ENCODE results near the gene WDR75. TPM values are rescaled to one million over a fixed set of nuclear protein-coding genes. Genes with fewer than 3 reads are reported as not detected.

Gene WDR75
- polyA plus RNA-seq, 1 experiment = 30.7 TPM

- CTCF ChIA-PET = interaction anchor here (0.7 kb wide), 1 partner anchor 109 kb away, joined by 3 read pairs; no protein-coding TSS in a partner anchor
- no peak for DNase-seq (ENCODE audit: low read depth)
- Histone ChIP-seq H3K4me3 (ENCODE audit: low read depth, low read length) (no peak overlapping the region), H3K36me3 (ENCODE audit: control insufficient read depth, insufficient read depth, low read length) (no peaks in the 10 kb centered on the region), H3K27me3 (ENCODE audit: control insufficient read depth, insufficient read depth, low read length) (no peaks in the 10 kb centered on the region)
- no peak for TF ChIP-seq CTCF (IDR thresholded peaks at IDR 0.05; ENCODE audit: insufficient read depth, low read depth, low read length)
- POLR2A ChIA-PET = no interaction called here
These were observed 42.3 kb downstream of the WDR75 start for GRCh38 chr2:189483571-189483970.

GRCh38 chr2:189483980-189484740, 42.9 kb downstream of the WDR75 start:
- no peak overlapping the region for H3K4me3 ChIP-seq (ENCODE audit: low read depth, low read length)
- H3K36me3 ChIP-seq (ENCODE audit: control insufficient read depth, insufficient read depth, low read length) = no peaks in the 10 kb centered on the region
- ChIA-PET POLR2A (no interaction called here), CTCF (interaction anchor here (0.7 to 1.7 kb wide), 3 partner anchors 17 to 108 kb away, joined by 3 read pairs; no protein-coding TSS in a partner anchor)
- no peak for TF ChIP-seq CTCF (IDR thresholded peaks at IDR 0.05; ENCODE audit: insufficient read depth, low read depth, low read length)
- DNase-seq (ENCODE audit: low read depth) = no peak
- H3K27me3 ChIP-seq (ENCODE audit: control insufficient read depth, insufficient read depth, low read length) = no peaks in the 10 kb centered on the region

- ChIA-PET POLR2A (interaction anchor here (0.6 kb wide), 1 partner anchor 40 kb away, joined by 4 read pairs; no protein-coding TSS in a partner anchor), CTCF (interaction anchor here (0.7 to 1.7 kb wide), 2 partner anchors 18 to 58 kb away, joined by 3 read pairs; no protein-coding TSS in a partner anchor)
- Histone ChIP-seq H3K4me3 (ENCODE audit: low read depth, low read length) (no peak overlapping the region), H3K27me3 (ENCODE audit: control insufficient read depth, insufficient read depth, low read length) (no peaks in the 10 kb centered on the region), H3K36me3 (ENCODE audit: control insufficient read depth, insufficient read depth, low read length) (no peaks in the 10 kb centered on the region)
- TF ChIP-seq CTCF (IDR thresholded peaks at IDR 0.05; ENCODE audit: insufficient read depth, low read depth, low read length) = no peak
- DNase-seq (ENCODE audit: low read depth) = no peak
These were observed 43.9 kb downstream of the WDR75 start for GRCh38 chr2:189485146-189485545.

GRCh38 chr2:189486237-189486770, 45.0 kb downstream of the WDR75 start:
- TF ChIP-seq CTCF (IDR thresholded peaks at IDR 0.05; ENCODE audit: insufficient read depth, low read depth, low read length) = no peak
- Histone ChIP-seq H3K36me3 (ENCODE audit: control insufficient read depth, insufficient read depth, low read length) (no peaks in the 10 kb centered on the region), H3K4me3 (ENCODE audit: low read depth, low read length) (no peak overlapping the region), H3K27me3 (ENCODE audit: control insufficient read depth, insufficient read depth, low read length) (no peaks in the 10 kb centered on the region)
- DNase-seq (ENCODE audit: low read depth) = no peak
- CTCF ChIA-PET = interaction anchor here (1.7 kb wide), 1 partner anchor 19 kb away, joined by 3 read pairs; no protein-coding TSS in a partner anchor
- POLR2A ChIA-PET = no interaction called here

GRCh38 chr2:189487283-189488007, 46.2 kb downstream of the WDR75 start:
- H3K4me3 ChIP-seq (ENCODE audit: low read depth, low read length) = no peak overlapping the region
- no peak for TF ChIP-seq CTCF (IDR thresholded peaks at IDR 0.05; ENCODE audit: insufficient read depth, low read depth, low read length)
- ChIA-PET CTCF (no interaction called here), POLR2A (interaction anchor here (0.6 kb wide), 1 partner anchor 943 kb away, joined by 4 read pairs; no protein-coding TSS in a partner anchor)
- H3K27me3 ChIP-seq (ENCODE audit: control insufficient read depth, insufficient read depth, low read length) = no peaks in the 10 kb centered on the region
- no peak for DNase-seq (ENCODE audit: low read depth)
- H3K36me3 ChIP-seq (ENCODE audit: control insufficient read depth, insufficient read depth, low read length) = no peaks in the 10 kb centered on the region

Measured in BJ (cell line).